Jurkat, Clone E6-1 (cell line): ENCODE results near the gene APCDD1L.

Experiments
- DNase-seq: peaks from one replicate; pipeline ENCODE4 v3.0.0-alpha.2; 2011; ENCODE audit warnings: low read depth, low spot score
- H3K4me3 ChIP-seq: 2 replicates; pipeline ENCODE4 v1.5.1; 2011; ENCODE audit warnings: mild to moderate bottlenecking, low read length, control low read depth, moderate library complexity

The APCDD1L gene

GRCh38 chr20:58472273-58473018 lies 42.8 kb downstream of the APCDD1L start:
- H3K4me3 ChIP-seq, result no peak overlapping the region
- DNase-seq, result no peak

- no peak for DNase-seq
- H3K4me3 ChIP-seq, result no peak overlapping the region
Observed at GRCh38 chr20:58471193-58472164, 43.7 kb downstream of the APCDD1L start.

- H3K4me3 ChIP-seq, result no peak overlapping the region
- no peak for DNase-seq
Observed at GRCh38 chr20:58470336-58471192, 44.6 kb downstream of the APCDD1L start.

- DNase-seq, result no peak
Observed at GRCh38 chr20:58469616-58470015, 45.6 kb downstream of the APCDD1L start.

GRCh38 chr20:58467572-58468527 lies 47.3 kb downstream of the APCDD1L start:
- no peak for DNase-seq

More at GRCh38 chr20:58469616-58470015, 45.6 kb downstream of the APCDD1L start:
- no peak overlapping the region for H3K4me3 ChIP-seq

GRCh38 chr20:58466729-58467571 lies 48.2 kb downstream of the APCDD1L start:
- no peak overlapping the region for H3K4me3 ChIP-seq
- no peak for DNase-seq

More at GRCh38 chr20:58467572-58468527, 47.3 kb downstream of the APCDD1L start:
- H3K4me3 ChIP-seq, result no peak overlapping the region

- H3K4me3 ChIP-seq, result no peak overlapping the region
- no peak for DNase-seq
Observed at GRCh38 chr20:58466095-58466708, 49.0 kb downstream of the APCDD1L start.

- no peak for DNase-seq
- H3K4me3 ChIP-seq, result no peak overlapping the region
Observed at GRCh38 chr20:58464838-58465237, 50.4 kb downstream of the APCDD1L start.

- no peak overlapping the region for H3K4me3 ChIP-seq
- DNase-seq, result no peak
Observed at GRCh38 chr20:58463256-58463655, 51.9 kb downstream of the APCDD1L start.

- no peak overlapping the region for H3K4me3 ChIP-seq
- no peak for DNase-seq
Observed at GRCh38 chr20:58461899-58462298, 53.3 kb downstream of the APCDD1L start.

GRCh38 chr20:58461104-58461503 lies 54.1 kb downstream of the APCDD1L start:
- DNase-seq, result no peak
- no peak overlapping the region for H3K4me3 ChIP-seq

GRCh38 chr20:58459058-58459750 lies 56.0 kb downstream of the APCDD1L start:
- no peak overlapping the region for H3K4me3 ChIP-seq
- DNase-seq, result no peak

GRCh38 chr20:58458342-58459057 lies 56.7 kb downstream of the APCDD1L start:
- no peak for DNase-seq
- H3K4me3 ChIP-seq, result no peak overlapping the region

GRCh38 chr20:58457083-58457695 lies 58.0 kb downstream of the APCDD1L start:
- no peak for DNase-seq
- H3K4me3 ChIP-seq, result no peak overlapping the region

GRCh38 chr20:58454460-58454859 lies 60.7 kb downstream of the APCDD1L start:
- no peak for DNase-seq
- no peak overlapping the region for H3K4me3 ChIP-seq
